Left hindlimb (tissue), 1 donor: ENCODE results near the gene ERC2.

ENCODE experiments used
- DNase-seq: peaks from one replicate; pipeline ENCODE4 v3.0.0-alpha.2; 2018

ERC2 gene

DNA sequence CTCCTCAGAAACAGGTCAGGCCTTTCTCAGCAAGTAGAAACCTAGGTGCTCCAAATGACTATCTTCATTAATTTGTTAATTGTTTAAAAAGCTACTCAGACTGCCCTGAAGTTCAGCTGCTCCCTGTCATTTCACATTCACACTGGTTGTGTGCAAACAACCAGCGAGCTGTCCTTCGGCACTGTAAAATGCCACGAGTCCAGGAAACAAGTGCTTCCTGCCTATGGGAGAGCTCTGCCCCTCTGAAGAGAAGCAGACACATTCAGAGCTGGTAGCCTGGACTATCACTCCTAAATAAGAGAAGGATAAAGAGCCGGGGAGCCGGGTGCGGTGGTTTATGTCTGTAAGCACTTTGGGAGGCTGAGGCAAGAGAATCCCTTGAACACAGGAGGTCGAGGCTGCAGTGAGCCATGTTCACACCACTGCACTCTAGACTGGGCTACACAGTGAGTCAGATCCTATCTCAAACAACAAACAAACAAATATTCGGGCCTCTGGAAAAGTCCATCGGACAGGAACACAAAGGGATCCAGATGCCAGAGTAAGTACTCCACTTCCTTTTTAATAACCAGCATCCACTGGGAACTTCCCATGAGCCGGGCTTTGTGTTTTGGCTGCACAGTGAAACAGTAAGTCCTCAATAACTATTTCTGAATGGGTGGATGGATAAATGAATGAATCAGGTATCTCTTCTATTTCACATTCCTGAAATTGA lies 866.7 kb downstream of the ERC2 start:
- DNase-seq: no peak

DNA sequence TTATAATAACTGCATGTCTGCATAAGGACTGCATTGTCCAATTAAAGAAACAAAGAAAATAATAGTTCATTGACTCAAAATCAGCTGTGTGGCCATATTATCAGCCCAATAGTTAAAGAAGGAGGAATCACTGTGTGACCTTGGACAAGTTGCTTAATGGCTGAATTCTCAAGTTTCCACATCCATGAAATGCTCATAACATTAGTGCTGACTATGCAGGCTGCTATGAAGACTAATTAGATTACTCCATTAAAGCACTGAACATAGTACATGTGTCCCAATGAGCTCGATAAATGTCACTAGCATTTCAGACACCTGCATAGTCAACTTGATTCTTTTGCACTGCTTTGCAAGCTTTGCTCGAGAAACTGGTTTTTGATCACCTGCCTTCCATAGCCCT lies 870.0 kb downstream of the ERC2 start:
- no peak for DNase-seq

DNA sequence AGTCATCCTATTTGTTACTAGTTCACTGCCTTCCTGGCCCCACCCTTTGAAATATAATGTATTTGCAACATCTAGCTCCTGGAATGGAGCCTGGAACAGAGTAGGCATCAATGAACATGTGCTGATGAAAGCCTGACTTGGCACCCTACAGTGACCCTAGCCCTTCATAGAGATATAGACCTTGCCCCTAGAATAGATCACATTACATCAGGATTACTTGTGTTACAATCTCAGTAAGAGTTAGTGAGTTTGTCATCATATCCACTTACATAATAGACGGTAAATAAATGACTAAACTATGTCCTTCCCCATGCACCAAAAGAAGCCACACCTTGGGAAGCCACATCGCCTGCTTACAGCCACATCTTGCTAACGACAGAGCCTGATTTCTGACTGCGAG lies 870.6 kb downstream of the ERC2 start:
- no peak for DNase-seq

DNA sequence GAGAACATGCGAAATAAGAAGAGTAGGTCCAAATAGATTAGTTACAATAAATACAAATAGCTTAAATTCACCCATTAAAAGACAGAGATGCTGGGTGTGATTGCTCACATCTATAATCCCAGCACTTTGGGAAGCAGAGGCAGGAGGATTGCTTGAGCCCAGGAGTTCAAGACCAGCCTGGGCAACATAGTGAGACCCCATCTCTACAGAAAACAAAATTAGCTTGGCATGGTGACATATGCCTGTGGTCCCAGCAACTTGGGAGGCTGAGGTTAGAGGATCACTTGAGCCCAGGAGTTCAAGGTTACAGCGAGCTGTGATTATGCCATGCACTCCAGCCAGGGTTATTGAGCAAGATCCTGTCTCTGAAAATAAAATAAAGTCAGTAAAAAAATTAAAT lies 872.1 kb downstream of the ERC2 start:
- no peak for DNase-seq

DNA sequence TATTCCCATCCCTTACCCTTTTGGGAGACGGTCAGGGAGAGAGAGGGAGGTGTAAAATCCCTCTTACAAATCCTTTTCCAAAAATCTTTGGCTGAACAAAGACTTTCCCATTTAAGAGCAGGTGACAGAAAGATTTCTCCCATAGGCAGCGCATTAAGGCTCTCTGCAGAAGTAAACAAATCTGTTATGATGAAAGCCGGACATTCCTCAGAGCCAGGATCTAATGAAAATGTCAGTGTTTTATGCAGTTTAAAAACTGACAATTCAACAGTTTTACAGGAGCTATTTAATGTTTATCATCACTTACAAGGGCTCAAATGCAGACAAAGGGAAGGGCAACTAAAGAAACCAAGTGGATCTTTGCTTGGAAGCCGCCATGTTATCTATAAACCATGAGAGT lies 872.8 kb downstream of the ERC2 start:
- DNase-seq: no peak

DNA sequence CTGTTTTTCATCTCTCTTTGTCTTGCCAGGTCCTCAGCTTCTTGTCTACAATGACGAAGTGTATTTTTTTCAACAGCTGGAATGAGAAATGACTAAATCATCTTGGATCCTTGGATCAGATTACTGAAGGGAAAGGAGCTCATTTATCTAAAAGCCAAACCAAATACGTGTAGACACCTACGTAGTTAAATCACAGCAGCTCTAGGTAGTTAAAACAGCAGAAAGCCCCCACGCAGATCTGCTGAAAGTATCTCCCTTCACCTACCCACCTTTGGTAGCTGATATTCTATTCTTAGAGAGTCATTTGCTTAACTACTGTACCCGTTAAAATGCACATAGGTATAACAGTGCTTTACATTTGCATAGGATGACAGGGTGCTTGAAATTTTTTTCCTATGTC lies 875.7 kb downstream of the ERC2 start:
- DNase-seq: no peak

DNA sequence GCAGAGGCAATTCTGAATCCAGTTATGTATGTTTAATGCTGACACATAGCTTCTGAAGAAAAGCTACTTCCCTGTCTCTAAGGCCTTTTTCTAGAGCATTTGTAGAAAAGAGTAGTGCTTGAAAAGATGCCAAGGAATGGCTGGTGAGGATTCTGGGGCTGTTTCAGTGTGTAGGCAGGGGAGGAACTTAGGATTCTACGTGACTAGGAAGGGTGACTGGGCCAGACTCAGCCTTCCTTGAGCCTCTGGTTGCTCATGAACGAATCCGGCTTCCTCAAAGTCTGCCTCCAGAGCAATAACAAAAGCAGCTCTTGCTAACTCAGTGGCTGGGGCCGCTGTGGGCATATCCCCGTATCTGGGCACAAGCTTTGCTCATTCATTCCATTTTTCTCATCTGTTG lies 876.4 kb downstream of the ERC2 start:
- DNase-seq: no peak

DNA sequence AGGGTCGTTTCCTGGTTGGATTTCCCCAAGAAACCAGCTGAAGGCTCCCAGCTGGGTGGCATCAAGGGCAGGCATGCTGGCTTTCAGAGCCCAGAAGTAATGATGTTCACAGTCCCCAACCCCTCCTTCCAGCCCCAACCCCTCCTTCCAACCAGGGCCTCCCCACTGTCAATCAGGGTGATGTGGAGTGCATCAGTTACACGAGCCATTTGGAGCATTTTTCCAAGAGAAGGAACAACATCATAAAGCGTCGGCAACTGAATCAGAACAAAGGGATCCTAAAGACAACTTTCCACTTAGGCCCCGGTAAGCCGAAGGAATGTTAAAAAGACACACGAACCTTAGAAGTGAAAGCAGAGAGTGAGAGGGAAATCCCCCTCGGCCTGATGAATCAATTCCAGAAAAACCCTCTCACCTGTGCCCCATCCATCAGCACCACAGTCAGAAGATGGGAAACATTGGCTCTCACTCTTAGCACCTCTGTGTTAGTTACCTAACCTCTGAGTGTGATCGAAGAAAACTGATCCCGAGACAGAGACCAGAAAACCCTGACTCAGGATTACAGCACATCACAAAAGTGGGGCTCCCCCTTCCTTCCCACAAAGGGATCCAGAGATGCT lies 880.0 kb downstream of the ERC2 start:
- DNase-seq: no peak

DNA sequence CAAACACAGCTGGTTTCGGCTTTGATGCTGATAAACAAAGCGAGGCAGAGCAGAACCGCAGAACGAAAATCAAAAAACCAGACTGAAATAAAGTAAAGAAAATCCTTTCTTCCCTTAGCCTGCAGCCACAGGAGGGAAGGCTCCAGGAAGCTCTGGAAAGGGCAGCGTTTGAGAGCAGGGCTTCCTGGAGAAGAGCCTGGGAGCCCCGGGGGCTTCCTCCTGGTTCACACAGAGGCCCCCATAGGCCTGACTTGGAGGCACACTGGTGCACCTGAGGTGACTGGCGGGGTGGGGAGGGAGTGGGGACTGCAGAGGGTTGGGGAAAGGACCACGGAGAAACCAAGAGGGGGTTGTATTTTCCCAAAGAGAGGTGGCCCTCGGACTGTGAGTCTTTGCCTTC lies 882.4 kb downstream of the ERC2 start:
- DNase-seq: no peak

DNA sequence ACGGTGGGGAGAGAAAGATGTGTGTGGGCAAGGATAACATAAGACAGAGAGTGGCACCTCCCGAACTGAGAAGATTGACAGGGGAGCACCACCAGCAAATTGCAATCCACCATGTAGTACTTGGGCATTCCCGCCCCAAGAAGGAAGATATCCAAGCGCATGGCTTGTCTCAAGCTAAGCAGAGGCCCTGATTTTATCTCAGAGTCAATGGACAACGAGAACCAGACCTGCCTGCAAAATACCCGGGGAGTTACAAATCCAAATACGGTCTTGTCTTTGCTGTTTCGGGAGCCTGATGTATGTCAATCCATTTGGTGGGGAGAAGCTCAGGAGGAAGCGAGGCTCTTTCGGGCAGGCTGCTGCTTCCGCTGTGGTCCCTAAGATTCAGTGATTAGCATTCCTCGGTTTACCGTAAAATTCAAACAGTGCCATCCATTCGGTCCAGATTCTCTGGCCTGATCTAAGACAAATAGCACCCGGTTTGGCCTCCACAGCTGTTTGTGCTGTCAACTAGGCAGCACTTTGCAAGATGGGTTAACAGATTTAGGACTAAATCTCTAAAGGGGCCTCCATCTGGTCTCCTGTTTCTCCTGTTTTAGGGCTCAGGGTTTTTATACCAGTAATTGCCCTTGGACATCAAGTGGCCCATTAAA lies 883.4 kb downstream of the ERC2 start:
- no peak for DNase-seq

DNA sequence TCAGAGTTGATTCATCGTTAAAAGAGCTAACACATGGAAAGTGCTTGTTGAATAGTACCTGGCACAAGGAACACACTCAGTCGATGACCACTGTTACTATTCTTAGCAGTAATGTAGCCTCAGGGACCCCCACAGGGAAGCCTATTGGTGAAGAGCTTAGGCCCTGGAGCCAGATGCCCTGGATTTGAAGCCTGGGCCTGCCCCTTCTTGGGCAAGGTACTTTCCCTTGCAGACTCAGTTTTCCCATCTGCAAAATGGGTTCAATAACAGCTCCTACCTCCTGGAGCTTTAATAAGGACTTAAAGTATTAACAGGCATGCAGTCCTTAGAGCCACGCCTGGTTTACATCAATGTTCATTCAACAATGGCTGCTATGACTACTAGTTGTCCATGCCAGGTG lies 884.2 kb downstream of the ERC2 start:
- DNase-seq: no peak

DNA sequence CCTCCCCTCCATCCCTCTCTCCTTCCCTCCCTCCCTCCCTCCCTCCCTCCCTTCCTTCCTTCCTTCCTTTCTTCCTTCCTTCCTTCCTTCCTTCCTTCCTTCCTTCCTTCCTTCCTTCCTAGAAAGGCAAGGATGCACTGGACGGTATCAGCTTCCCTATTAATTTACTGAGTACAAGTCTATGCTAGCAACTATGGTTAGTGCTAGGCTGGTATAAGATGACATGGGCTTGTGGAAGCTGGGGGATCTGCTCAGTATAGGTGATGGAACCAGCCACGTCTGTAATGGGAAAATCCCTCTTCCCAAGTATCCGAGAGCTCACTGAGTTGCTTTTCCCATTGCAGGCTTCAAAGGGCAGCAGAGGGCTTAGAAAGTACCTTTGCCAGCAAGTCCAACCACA lies 884.8 kb downstream of the ERC2 start:
- DNase-seq: no peak

DNA sequence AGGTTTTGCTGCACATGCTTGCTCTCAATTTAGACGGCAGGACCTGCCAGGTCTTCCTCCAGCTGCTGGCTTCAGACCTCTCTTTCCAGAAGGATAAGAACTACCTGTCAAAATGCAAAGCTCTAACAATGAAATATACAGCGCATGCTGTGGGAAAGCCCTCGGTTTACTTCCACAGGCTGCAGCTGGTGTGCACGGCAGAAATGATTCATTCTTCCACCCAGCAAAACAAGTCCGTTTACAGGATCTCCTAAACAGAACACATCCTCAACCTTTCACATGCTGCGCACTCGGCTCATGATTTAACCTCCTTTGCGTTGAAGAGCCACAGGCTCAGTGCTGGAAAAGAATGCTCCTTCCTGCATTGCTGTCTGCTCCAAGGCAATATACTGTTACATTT lies 888.8 kb downstream of the ERC2 start:
- peak; percentile 50 for DNase-seq

DNA sequence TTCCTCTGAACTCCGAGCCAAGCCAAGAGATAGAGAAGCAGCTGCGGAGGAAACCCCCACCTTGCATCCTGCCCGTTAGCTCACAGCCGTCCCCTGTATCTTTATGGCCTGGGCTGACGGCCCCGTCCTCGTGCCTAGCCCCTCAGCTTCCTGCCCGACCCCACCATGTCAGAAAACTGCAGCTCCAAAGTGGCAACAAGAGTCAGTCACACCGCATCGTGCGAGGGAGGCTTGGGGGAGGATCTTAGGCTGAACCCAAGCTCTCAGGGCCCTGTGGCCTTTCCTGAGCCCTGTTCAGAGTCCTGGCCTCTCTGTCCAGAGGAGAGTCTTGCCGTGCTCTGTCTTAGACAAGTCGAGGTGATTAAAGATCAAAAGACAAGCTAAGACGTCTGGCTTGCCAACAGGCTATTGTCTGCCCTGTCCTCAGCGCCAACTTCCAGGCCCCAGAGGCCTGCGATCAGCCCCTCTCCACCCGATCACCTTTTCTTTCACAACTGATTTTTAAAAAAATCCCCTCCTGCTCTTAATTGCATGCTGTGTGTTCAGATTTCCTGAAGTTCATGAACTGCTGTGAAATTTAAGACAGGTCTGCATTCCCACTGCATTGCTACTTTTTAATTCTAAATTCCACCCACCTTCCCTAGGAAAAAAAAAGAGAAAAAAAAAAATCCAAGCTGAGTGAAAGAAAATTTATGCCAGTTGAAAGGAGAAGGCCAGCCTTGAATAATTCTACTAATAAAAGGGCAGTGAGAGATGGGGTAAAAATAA lies 891.5 kb downstream of the ERC2 start:
- no peak for DNase-seq

DNA sequence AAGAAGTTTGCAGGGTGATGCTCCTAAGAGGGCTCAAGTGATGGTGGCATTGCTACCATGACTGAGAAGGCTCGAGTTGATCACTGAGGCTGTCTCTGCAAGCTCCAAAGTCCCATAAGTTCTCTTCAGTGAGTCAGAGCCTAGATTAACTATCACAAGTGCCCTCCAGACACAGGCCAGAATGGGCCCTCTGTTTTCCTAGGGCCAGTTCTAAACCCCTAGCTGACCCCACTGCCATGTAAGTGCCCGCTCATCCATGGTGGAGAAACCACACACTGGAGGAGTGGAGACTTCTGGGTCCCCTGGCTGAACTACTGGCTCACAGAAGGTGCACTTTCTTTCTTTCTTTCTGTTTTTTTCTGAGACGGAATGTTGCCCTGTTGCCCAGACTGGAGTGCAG lies 893.6 kb downstream of the ERC2 start:
- DNase-seq: no peak

DNA sequence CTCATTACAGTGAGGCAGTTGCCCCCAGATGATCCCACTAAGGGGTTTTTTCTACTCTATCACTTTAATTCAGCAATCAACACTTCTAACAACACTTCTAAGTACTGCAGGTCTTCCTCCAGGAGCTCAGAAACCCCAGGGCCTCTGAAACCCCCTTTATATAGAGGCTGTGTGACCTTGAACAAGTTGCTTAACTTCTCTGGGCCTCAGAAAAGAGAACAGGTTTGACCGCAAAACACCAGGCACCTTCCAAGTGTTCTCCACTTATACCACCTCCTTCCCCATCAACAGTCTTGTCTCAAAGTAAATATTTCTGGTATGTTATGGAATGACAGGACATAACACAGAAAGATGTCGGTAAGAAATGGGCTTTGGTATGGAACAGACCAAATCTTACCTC lies 895.5 kb downstream of the ERC2 start:
- DNase-seq: no peak

DNA sequence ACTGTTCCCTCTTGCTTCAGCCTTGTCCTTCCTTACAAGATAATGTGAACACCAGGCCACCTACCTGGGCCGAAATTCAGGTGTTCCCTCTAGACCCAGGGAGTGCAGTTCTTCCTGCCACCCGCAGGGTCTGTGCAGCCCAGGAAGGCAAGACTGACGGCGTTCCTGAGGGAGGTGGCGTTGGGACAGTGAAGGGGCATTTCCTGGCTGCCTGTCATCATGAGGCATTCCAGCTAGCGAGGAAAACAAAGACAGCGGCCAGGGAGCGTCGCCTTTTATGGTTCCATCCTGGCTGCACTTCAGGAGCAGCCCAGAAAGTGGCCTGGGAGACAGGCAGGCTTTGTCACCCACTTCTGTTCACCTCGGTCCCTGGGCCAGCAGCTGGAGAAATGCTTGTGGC lies 896.4 kb downstream of the ERC2 start:
- DNase-seq: no peak

DNA sequence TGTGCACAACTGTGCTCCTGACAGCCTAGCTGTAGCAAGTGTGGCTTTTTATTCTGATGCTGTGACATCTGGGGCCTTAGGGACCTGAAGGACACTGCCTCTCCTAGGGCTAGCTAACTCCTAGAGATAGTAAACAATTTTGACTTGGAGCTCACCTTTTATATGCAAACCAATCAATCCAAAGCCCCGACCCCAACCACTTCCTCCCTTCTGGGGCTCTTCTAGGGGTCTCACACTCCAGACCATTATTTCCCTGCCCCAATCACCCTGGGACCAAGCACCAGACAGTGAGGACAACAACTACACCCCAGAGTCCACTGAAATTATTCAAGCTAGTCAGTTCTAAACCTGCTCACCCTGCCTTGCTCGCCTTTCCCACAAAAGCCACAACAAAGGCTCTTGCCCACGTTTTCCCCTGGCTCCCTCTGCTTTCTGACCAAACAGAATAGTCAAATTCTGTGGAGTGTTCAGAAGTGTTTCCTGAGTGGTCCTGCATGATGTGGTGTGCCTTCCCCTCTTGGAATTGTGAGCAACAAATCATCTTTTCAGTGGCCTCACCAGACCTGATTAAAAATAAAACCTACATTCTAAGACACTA lies 897.0 kb downstream of the ERC2 start:
- DNase-seq: no peak

DNA sequence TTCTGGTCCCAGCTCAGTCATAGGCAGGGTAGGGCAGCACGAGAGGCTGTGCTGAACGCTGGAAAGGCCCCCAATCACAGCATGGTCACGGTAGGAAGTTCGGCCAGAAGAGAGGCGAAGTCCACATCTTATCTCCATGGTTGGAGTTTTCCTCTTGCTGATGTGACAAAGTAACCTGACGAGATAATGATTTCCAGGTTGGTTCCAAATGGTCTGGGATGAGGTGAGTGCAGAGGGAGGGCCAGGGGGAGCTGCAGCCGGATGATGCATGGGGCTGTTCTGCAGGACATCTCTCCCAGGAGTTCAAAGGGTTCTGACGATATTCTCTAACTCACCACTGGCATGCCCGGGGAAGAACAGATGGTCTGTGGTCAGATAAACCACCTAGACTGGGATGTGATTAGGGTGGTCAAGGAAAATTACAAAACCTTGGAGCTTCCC lies 898.0 kb downstream of the ERC2 start:
- no peak for DNase-seq

DNA sequence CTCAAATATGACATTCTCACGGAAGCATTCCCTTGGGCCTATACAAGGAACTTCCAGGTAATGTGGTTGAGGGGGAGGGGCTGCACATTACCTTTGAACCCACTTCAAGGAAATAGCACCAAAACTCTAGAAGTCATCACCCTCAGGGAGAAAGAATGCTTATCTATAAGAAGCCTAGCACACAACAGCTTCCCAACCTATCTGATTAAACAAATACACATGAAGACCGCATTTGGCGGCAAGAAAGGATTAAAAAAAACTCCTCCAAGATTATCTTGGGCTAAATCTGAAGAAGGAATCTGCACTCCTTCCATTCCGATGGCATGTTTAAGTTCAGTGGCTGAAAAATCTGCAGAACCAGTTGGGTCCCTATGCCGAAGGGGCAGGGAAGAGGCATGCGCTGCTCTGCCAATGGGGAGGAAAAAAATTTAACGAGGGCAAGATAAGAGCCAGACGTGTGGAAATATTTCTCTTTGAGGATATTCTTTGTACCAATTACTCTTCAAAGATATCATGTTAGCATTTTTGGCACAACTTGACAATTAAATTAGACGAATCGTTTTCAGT lies 899.2 kb downstream of the ERC2 start:
- DNase-seq: no peak

DNA sequence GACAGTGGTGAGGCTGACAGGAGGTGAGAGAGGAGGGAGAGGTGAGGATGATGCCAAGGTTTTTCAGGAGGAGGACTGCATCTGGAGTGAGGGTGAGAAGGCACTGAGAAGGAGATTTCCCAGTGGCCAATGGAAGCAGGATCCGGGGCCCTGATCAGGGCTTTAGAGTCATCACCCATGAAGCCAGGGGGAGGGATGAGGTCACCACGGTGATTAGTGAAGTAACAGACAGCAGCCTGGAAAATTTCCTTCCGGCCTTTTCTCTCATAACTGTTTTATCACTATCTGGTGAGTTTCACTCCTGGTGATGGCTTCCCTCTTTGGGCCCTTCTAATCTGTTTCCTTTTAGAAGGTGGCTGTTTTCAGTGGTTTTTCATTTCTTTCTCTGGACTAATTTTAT lies 900.7 kb downstream of the ERC2 start:
- DNase-seq: no peak

DNA sequence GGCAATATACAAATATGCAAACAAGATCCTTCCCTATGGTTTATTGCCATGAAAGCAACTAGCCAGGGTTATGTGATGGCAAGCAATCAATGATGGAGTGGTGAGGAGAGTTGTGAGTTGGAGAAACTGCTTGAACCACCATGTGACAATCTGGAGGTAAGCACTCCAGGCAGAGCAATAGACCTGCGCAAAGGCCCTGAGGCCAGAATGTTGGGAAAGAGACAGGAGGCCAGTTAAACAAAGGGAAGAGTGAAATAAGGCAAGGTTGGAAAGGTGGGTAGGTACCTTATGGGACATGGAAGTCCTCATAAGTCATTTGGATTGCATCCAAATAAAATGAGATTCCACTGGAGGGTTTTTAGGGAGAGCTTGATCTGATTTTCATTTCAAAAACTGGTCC lies 901.1 kb downstream of the ERC2 start:
- DNase-seq: no peak

DNA sequence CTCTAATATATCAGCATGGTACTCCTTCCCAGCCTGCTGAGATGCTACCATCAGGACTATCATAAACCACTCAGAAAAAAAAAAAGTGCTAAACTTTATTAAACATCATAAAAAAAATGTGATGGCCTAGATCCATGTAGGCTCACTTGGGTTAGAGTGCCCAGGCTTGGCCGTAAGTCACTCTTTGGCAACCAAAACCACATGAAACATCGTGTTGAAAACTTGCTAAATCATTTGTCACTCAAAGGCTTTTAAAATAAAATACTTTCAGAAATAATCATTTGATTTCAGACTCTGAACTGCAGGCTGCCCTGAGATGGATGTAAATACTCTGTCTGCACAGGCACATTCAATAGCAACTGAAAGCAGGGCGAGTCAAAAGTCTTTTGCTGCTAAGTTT lies 902.7 kb downstream of the ERC2 start:
- DNase-seq: no peak
